ENCODE data around the gene RDH5.

- no peak for TF ChIP-seq CREB1 (IDR thresholded peaks at IDR 0.05; ENCODE audit: low read depth)
- no peak for TF ChIP-seq EP300 (IDR thresholded peaks at IDR 0.05; ENCODE audit: borderline replicate concordance)
- TF ChIP-seq RAD21 (IDR thresholded peaks at IDR 0.05; ENCODE audit: low read depth): no peak
- TF ChIP-seq TAF1 (IDR thresholded peaks at IDR 0.05; ENCODE audit: low read depth): no peak
- no peak for TF ChIP-seq FOXM1 (IDR thresholded peaks at IDR 0.05; ENCODE audit: borderline replicate concordance, low read depth)
- no peak for TF ChIP-seq TEAD4 (IDR thresholded peaks at IDR 0.05)
- no peak for TF ChIP-seq REST (IDR thresholded peaks at IDR 0.05; ENCODE audit: low read depth)
Observed at GRCh38 chr12:55737581-55738122, 17.5 kb downstream of the RDH5 start.

Data from Ishikawa (cell line).